HL-60 (cell line): ENCODE measurements around the gene HMGCL.
"Not testable (repeated sequence)": the region's sequence is repeated elsewhere in the genome, so short reads cannot be mapped to it uniquely, and the experiment has no call there.

Source experiments
- DNase-seq, 2 experiments: peaks; one replicate each; pipeline ENCODE4 v3.0.0-alpha.2; 2010 to 2020; ENCODE audit warnings: low read depth in 1 of 2, low spot score in 1 of 2
- H3K27ac ChIP-seq: fragments of 250-450 bp; sonication (Bioruptor Pico); replicated peaks from 2 replicates; pipeline ENCODE4 v1.5.1; 2020; ENCODE audit warnings: mild to moderate bottlenecking, moderate library complexity
- H3K27me3 ChIP-seq: fragments of 250-450 bp; sonication (Bioruptor Pico); 2 replicates; pipeline ENCODE4 v1.5.1; 2021; ENCODE audit warnings: mild to moderate bottlenecking, moderate library complexity; ENCODE audit not compliant: insufficient read depth, poor library complexity, severe bottlenecking
- H3K4me3 ChIP-seq: replicated peaks from 2 replicates; pipeline ENCODE4 v1.5.1; 2011; ENCODE audit warnings: mild to moderate bottlenecking, control low read depth, low read length; ENCODE audit not compliant: insufficient read depth
- GABPA ChIP-seq: IDR thresholded peaks from 2 replicates; pipeline ENCODE4 v1.6.1; 2012; ENCODE audit warnings: low read depth
- POLR2AphosphoS5 ChIP-seq: IDR thresholded peaks from 2 replicates; pipeline ENCODE4 v1.6.1; 2012; ENCODE audit warnings: low read depth
- SPI1 ChIP-seq: IDR thresholded peaks from 2 replicates; pipeline ENCODE4 v1.6.1; 2012; ENCODE audit warnings: low read depth, mild to moderate bottlenecking, borderline replicate concordance
- TF ChIP-seq, protein P1 (sequence below): IDR thresholded peaks from 2 replicates; pipeline ENCODE4 v1.6.1; 2012; ENCODE audit warnings: low read depth; ENCODE audit not compliant: insufficient replicate concordance
- TF ChIP-seq, protein P2 (sequence below): IDR thresholded peaks from one replicate; pipeline ENCODE4 v1.5.1; 2011; ENCODE audit warnings: low read length, control low read depth, inconsistent platforms; ENCODE audit not compliant: insufficient read depth

The HMGCL gene

DNA sequence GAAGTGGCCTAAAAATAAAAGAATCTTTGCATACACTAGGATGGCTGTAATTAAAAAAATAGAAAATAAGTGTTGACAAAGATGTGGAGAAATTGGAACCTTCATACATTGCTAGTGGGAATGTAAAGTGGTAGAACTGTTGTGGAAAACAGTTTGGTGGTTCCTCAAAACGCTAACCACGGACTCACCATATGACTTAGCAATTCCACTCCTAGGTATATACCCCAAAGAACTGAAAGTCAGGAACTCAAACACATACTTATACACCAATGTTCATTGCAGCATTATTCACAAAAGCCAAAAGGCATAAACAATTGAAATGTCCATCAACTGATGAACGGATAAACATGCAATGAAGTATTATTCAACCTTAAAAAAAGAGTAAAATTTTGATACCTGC lies 10.8 kb upstream of the HMGCL start:
- peak overlapping the region; percentile 22 for H3K27ac ChIP-seq
- TF ChIP-seq SPI1 (peak; percentile 22; the same call in 1 of the 2 replicates), POLR2AphosphoS5 (no peak)
- no peak overlapping the region for H3K4me3 ChIP-seq
- peak in 1 of 2 experiments; percentile 51 for DNase-seq
- H3K27me3 ChIP-seq, result no peaks in the 10 kb centered on the region

DNA sequence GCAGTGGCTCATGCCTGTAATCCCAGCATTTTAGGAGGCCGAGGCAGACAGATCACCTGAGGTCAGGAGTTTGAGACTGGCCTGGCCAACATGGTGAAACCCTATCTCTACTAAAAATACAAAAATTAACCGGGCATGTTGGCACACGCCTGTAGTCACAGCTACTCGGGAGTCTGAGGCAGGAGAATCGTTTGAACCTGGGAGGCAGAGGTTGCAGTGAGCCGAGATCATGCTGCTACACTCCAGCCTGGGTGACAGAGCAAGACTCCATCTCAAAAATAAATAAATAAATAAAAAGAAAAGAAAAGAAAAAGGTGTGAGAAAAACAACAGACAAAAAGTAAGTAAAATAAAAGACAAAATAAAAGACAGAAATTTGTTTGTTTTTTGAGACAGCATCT lies 8.9 kb upstream of the HMGCL start:
- H3K27me3 ChIP-seq, DNase-seq, H3K4me3 ChIP-seq, H3K27ac ChIP-seq: not testable (repeated sequence)

DNA sequence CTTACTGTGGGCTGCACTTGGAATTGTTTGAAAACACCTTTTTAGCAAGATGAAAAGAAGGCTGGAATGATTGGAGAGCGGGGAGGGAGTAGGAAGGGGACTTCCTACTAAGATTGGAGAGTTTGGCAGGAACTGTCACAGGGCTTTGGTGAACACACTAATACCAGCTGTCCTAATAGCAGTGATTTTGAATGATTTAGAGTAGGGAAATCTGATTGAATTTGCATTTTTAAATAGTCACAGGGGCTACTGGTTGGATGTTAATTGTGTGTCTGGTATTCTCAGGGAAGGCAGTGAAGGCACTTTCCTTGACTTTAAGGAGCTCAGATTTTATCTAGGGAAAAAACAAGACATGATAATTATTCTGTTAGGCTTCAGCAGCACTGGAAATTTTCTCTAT lies 2.5 kb upstream of the HMGCL start:
- no peak for TF ChIP-seq GABPA
- TF ChIP-seq POLR2AphosphoS5, result no peak
- TF ChIP-seq, protein P1, sequence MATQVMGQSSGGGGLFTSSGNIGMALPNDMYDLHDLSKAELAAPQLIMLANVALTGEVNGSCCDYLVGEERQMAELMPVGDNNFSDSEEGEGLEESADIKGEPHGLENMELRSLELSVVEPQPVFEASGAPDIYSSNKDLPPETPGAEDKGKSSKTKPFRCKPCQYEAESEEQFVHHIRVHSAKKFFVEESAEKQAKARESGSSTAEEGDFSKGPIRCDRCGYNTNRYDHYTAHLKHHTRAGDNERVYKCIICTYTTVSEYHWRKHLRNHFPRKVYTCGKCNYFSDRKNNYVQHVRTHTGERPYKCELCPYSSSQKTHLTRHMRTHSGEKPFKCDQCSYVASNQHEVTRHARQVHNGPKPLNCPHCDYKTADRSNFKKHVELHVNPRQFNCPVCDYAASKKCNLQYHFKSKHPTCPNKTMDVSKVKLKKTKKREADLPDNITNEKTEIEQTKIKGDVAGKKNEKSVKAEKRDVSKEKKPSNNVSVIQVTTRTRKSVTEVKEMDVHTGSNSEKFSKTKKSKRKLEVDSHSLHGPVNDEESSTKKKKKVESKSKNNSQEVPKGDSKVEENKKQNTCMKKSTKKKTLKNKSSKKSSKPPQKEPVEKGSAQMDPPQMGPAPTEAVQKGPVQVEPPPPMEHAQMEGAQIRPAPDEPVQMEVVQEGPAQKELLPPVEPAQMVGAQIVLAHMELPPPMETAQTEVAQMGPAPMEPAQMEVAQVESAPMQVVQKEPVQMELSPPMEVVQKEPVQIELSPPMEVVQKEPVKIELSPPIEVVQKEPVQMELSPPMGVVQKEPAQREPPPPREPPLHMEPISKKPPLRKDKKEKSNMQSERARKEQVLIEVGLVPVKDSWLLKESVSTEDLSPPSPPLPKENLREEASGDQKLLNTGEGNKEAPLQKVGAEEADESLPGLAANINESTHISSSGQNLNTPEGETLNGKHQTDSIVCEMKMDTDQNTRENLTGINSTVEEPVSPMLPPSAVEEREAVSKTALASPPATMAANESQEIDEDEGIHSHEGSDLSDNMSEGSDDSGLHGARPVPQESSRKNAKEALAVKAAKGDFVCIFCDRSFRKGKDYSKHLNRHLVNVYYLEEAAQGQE, result no peak
- TF ChIP-seq, protein P2, sequence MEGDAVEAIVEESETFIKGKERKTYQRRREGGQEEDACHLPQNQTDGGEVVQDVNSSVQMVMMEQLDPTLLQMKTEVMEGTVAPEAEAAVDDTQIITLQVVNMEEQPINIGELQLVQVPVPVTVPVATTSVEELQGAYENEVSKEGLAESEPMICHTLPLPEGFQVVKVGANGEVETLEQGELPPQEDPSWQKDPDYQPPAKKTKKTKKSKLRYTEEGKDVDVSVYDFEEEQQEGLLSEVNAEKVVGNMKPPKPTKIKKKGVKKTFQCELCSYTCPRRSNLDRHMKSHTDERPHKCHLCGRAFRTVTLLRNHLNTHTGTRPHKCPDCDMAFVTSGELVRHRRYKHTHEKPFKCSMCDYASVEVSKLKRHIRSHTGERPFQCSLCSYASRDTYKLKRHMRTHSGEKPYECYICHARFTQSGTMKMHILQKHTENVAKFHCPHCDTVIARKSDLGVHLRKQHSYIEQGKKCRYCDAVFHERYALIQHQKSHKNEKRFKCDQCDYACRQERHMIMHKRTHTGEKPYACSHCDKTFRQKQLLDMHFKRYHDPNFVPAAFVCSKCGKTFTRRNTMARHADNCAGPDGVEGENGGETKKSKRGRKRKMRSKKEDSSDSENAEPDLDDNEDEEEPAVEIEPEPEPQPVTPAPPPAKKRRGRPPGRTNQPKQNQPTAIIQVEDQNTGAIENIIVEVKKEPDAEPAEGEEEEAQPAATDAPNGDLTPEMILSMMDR, result no peak
- no peak for TF ChIP-seq SPI1
- H3K27me3 ChIP-seq, result no peaks in the 10 kb centered on the region
- DNase-seq, result no peak
- H3K27ac ChIP-seq, result no peak overlapping the region
- no peak overlapping the region for H3K4me3 ChIP-seq

DNA sequence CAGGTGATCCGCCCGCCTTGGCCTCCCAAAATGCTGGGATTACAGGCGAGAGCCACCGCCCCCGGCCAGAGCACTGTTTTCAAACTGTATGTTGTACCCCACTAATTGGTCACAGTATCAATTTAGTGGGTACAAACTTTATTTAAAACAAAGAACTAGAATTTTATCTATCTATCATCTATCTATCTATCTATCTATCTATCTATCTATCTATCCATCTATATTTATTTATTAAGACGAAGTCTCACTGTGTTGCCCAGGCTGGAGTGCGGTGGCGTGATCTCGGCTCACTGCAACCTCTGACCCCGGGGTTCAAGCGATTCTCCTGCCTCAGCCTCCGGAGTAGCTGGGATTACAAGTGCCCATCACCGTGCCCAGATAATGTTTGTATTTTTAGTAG lies 1.4 kb upstream of the HMGCL start:
- H3K27ac ChIP-seq, DNase-seq, H3K27me3 ChIP-seq, H3K4me3 ChIP-seq: not testable (repeated sequence)

DNA sequence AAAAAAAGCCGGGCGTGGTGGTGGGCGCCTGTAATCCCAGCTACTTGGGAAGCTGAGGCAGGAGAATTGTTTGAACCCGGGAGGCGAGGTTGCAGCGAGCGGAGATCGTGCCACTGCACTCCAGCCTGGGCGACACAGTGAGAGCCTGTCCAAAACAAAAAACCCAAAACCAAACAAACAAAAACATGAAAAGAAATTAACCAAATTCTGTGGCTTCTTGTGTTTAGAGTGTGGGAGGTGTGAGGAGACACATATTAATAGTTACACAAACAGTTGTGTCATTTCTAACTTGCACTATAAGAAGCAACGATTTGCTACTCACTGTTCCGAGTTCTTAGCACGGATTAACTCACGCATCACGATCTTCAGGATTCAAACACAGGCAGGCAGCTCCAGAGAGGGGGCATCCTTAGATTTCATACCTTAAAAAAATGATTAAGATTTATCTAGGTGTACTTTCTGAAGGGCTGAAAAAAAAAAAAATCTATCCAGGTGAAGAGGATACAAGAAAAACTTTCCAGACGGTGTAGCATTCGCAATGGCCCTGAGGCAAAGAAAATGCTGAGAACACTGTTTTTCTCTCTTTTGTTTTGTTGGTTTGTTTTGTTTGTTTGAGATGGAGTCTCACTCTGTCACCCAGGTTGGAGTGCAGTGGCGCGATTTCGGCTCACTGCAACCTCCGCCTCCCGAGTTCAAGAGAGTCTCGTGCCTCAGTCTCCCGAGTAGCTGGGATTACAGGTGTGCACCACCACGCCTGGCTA lies 713 bp upstream of the HMGCL start:
- no peaks in the 10 kb centered on the region for H3K27me3 ChIP-seq
- TF ChIP-seq POLR2AphosphoS5, result no peak
- TF ChIP-seq, protein P1, result no peak
- no peak for TF ChIP-seq SPI1
- TF ChIP-seq, protein P2, result no peak
- TF ChIP-seq GABPA, result no peak
- H3K4me3 ChIP-seq, result peak overlapping the region; percentile 93
- peak overlapping the region; percentile 78 for H3K27ac ChIP-seq
- DNase-seq, result no peak
